SJSA1 (cell line): Measurements from ENCODE around the gene THSD7A. TPM values are rescaled to one million over a fixed set of nuclear protein-coding genes. Genes with fewer than 3 reads are reported as not detected.
"Not testable (repeated sequence)": the region's sequence is repeated elsewhere in the genome, so short reads cannot be mapped to it uniquely, and the experiment has no call there.

Experiments used
- DNase-seq, 2 experiments: peaks; one replicate each; pipeline ENCODE4 v3.0.0-alpha.2; 2015 to 2020; ENCODE audit warnings: low spot score in 2 of 2, low read depth in 1 of 2
- H3K27ac ChIP-seq: fragments of 250-450 bp; sonication (Bioruptor Pico); 2 replicates; pipeline ENCODE4 v1.5.1; 2020; ENCODE audit warnings: mild to moderate bottlenecking, moderate library complexity
- H3K27me3 ChIP-seq: fragments of 250-450 bp; sonication (Bioruptor Pico); replicated peaks from 2 replicates; pipeline ENCODE4 v1.5.1; 2020; ENCODE audit warnings: mild to moderate bottlenecking, moderate library complexity
- H3K36me3 ChIP-seq: fragments of 250-450 bp; sonication (Bioruptor Pico); 2 replicates; pipeline ENCODE4 v1.5.1; 2020; ENCODE audit warnings: mild to moderate bottlenecking
- H3K4me1 ChIP-seq: fragments of 250-450 bp; sonication (Bioruptor Pico); replicated peaks from 2 replicates; pipeline ENCODE4 v1.6.1; 2021; ENCODE audit warnings: mild to moderate bottlenecking
- H3K4me3 ChIP-seq: fragments of 250-450 bp; sonication (Bioruptor Pico); 2 replicates; pipeline ENCODE4 v1.5.1; 2020; ENCODE audit warnings: mild to moderate bottlenecking
- H3K9me3 ChIP-seq: fragments of 250-450 bp; sonication (Bioruptor Pico); replicated peaks from 2 replicates; pipeline ENCODE4 v1.5.1; 2020; ENCODE audit warnings: mild to moderate bottlenecking
- total RNA-seq: library from RNA; depleted of rRNA; stranded (reverse); fragments of >200 nt; shearing (Covaris generic); gene quantifications from 2 replicates; pipeline ENCODE4 v1.2.3, GENCODE V29; 2014

THSD7A gene
- total RNA-seq, 1 experiment from 2014 or later: not detected

GRCh38 chr7:11538751-11539299 is 293.2 kb downstream of the THSD7A start:
- H3K27me3 ChIP-seq: no peaks in the 10 kb centered on the region
- no peaks in the 10 kb centered on the region for H3K36me3 ChIP-seq
- H3K27ac ChIP-seq: no peak overlapping the region
- no peak for DNase-seq
- no peaks in the 10 kb centered on the region for H3K9me3 ChIP-seq
- no peaks in the 10 kb centered on the region for H3K4me1 ChIP-seq
- no peak overlapping the region for H3K4me3 ChIP-seq

- H3K36me3 ChIP-seq: no peaks in the 10 kb centered on the region
- no peak overlapping the region for H3K4me3 ChIP-seq
- no peak for DNase-seq
- no peaks in the 10 kb centered on the region for H3K4me1 ChIP-seq
- no peaks in the 10 kb centered on the region for H3K27me3 ChIP-seq
- no peaks in the 10 kb centered on the region for H3K9me3 ChIP-seq
- no peak overlapping the region for H3K27ac ChIP-seq
These were observed 298.7 kb downstream of the THSD7A start for GRCh38 chr7:11533229-11533820.

- Histone ChIP-seq H3K4me1 (no peaks in the 10 kb centered on the region), H3K27me3 (no peaks in the 10 kb centered on the region), H3K9me3 (no peaks in the 10 kb centered on the region), H3K27ac (no peak overlapping the region), H3K36me3 (no peaks in the 10 kb centered on the region), H3K4me3 (no peak overlapping the region)
- DNase-seq: no peak
These were observed 302.6 kb downstream of the THSD7A start for GRCh38 chr7:11529382-11529781.

GRCh38 chr7:11527707-11528106 is 304.3 kb downstream of the THSD7A start:
- DNase-seq: no peak
- Histone ChIP-seq H3K27me3 (no peaks in the 10 kb centered on the region), H3K9me3 (no peaks in the 10 kb centered on the region), H3K27ac (no peak overlapping the region), H3K4me3 (no peak overlapping the region), H3K4me1 (no peaks in the 10 kb centered on the region), H3K36me3 (no peaks in the 10 kb centered on the region)

- no peak overlapping the region for H3K27ac ChIP-seq
- no peaks in the 10 kb centered on the region for H3K9me3 ChIP-seq
- no peak overlapping the region for H3K4me3 ChIP-seq
- H3K27me3 ChIP-seq: no peaks in the 10 kb centered on the region
- DNase-seq: no peak
- no peaks in the 10 kb centered on the region for H3K4me1 ChIP-seq
- no peaks in the 10 kb centered on the region for H3K36me3 ChIP-seq
These were observed 307.3 kb downstream of the THSD7A start for GRCh38 chr7:11524476-11525397.

GRCh38 chr7:11521964-11522499 is 310.0 kb downstream of the THSD7A start:
- H3K4me3 ChIP-seq, H3K4me1 ChIP-seq, H3K27me3 ChIP-seq, DNase-seq, H3K27ac ChIP-seq, H3K36me3 ChIP-seq, H3K9me3 ChIP-seq: not testable (repeated sequence)

- DNase-seq: no peak
- Histone ChIP-seq H3K9me3 (no peaks in the 10 kb centered on the region), H3K36me3 (no peaks in the 10 kb centered on the region), H3K4me3 (no peak overlapping the region), H3K27me3 (no peaks in the 10 kb centered on the region), H3K27ac (no peak overlapping the region), H3K4me1 (no peaks in the 10 kb centered on the region)
These were observed 314.1 kb downstream of the THSD7A start for GRCh38 chr7:11517853-11518252.

- no peaks in the 10 kb centered on the region for H3K9me3 ChIP-seq
- no peak overlapping the region for H3K4me3 ChIP-seq
- H3K27ac ChIP-seq: no peak overlapping the region
- H3K4me1 ChIP-seq: no peaks in the 10 kb centered on the region
- H3K36me3 ChIP-seq: no peaks in the 10 kb centered on the region
- no peak for DNase-seq
- no peaks in the 10 kb centered on the region for H3K27me3 ChIP-seq
These were observed 315.7 kb downstream of the THSD7A start for GRCh38 chr7:11516328-11516727.

- H3K4me3 ChIP-seq: no peak overlapping the region
- no peak overlapping the region for H3K27ac ChIP-seq
- no peaks in the 10 kb centered on the region for H3K9me3 ChIP-seq
- H3K27me3 ChIP-seq: no peaks in the 10 kb centered on the region
- no peaks in the 10 kb centered on the region for H3K36me3 ChIP-seq
- H3K4me1 ChIP-seq: no peaks in the 10 kb centered on the region
- DNase-seq: no peak
These were observed 318.5 kb downstream of the THSD7A start for GRCh38 chr7:11513460-11513859.

- Histone ChIP-seq H3K27ac (no peak overlapping the region), H3K4me3 (no peak overlapping the region), H3K4me1 (no peaks in the 10 kb centered on the region), H3K36me3 (no peaks in the 10 kb centered on the region), H3K27me3 (no peaks in the 10 kb centered on the region), H3K9me3 (no peaks in the 10 kb centered on the region)
- DNase-seq: no peak
These were observed 324.1 kb downstream of the THSD7A start for GRCh38 chr7:11507929-11508328.

- Histone ChIP-seq H3K27ac (no peak overlapping the region), H3K4me3 (no peak overlapping the region), H3K4me1 (no peaks in the 10 kb centered on the region)
These were observed 325.6 kb downstream of the THSD7A start for GRCh38 chr7:11506417-11506816.

GRCh38 chr7:11505471-11505985 is 326.5 kb downstream of the THSD7A start:
- Histone ChIP-seq H3K9me3 (no peaks in the 10 kb centered on the region), H3K27ac (no peak overlapping the region), H3K4me1 (no peaks in the 10 kb centered on the region), H3K4me3 (no peak overlapping the region), H3K36me3 (no peaks in the 10 kb centered on the region), H3K27me3 (no peaks in the 10 kb centered on the region)
- DNase-seq: no peak

More at GRCh38 chr7:11506417-11506816, 325.6 kb downstream of the THSD7A start:
- H3K9me3 ChIP-seq: no peaks in the 10 kb centered on the region
- no peaks in the 10 kb centered on the region for H3K27me3 ChIP-seq
- DNase-seq: no peak
- H3K36me3 ChIP-seq: no peaks in the 10 kb centered on the region

- H3K4me3 ChIP-seq: no peak overlapping the region
- H3K27ac ChIP-seq: no peak overlapping the region
- no peaks in the 10 kb centered on the region for H3K36me3 ChIP-seq
- no peak for DNase-seq
- no peaks in the 10 kb centered on the region for H3K9me3 ChIP-seq
- no peaks in the 10 kb centered on the region for H3K4me1 ChIP-seq
- H3K27me3 ChIP-seq: no peaks in the 10 kb centered on the region
These were observed 339.7 kb downstream of the THSD7A start for GRCh38 chr7:11492307-11492706.

GRCh38 chr7:11491811-11492210 is 340.2 kb downstream of the THSD7A start:
- Histone ChIP-seq H3K27ac (no peak overlapping the region), H3K9me3 (no peaks in the 10 kb centered on the region), H3K4me1 (no peaks in the 10 kb centered on the region), H3K36me3 (no peaks in the 10 kb centered on the region), H3K27me3 (no peaks in the 10 kb centered on the region), H3K4me3 (no peak overlapping the region)
- no peak for DNase-seq
